Fibroblast of lung (primary cell): ENCODE data around the gene SERHL2. TPM values are rescaled to one million over a fixed set of nuclear protein-coding genes. Genes with fewer than 3 reads are reported as not detected.
"Not testable (repeated sequence)": the region's sequence is repeated elsewhere in the genome, so short reads cannot be mapped to it uniquely, and the experiment has no call there.

Experiments
- DNase-seq, 2 donors: peaks; one replicate each; pipeline versions ENCODE4 v3.0.0 to v3.0.0-alpha.2; 2010; ENCODE audit warnings: low read depth in 2 of 2
- H2AFZ ChIP-seq: 2 replicates; pipeline ENCODE4 v1.5.1; 2012; ENCODE audit warnings: low read length, control low read depth, inconsistent platforms
- H3K27ac ChIP-seq: 2 replicates; pipeline ENCODE4 v1.5.1; 2011; ENCODE audit warnings: low read length, control low read depth; ENCODE audit not compliant: insufficient read depth
- H3K27me3 ChIP-seq: 2 replicates; pipeline ENCODE4 v1.5.1; 2011; ENCODE audit warnings: mild to moderate bottlenecking, low read length; ENCODE audit not compliant: control insufficient read depth, insufficient read depth
- H3K36me3 ChIP-seq: 2 replicates; pipeline ENCODE4 v1.5.1; 2011; ENCODE audit warnings: low read length; ENCODE audit not compliant: control insufficient read depth, insufficient read depth
- H3K4me1 ChIP-seq: 2 replicates; pipeline ENCODE4 v1.5.1; 2011; ENCODE audit warnings: low read length; ENCODE audit not compliant: control insufficient read depth, insufficient read depth; ENCODE audit errors: extremely low read depth
- H3K4me2 ChIP-seq: 2 replicates; pipeline ENCODE4 v1.5.1; 2011; ENCODE audit warnings: low read length, control low read depth; ENCODE audit not compliant: insufficient read depth; ENCODE audit errors: extremely low read depth
- H3K4me3 ChIP-seq, 4 experiments: fragments of 200-600 bp in 1 of 4; sonication (generic) in 1 of 4; replicated peaks in 1 of 4; 2 replicates each; pipeline ENCODE4 v1.5.1; 2011 to 2016; ENCODE audit warnings: low read length in 4 of 4, low read depth in 3 of 4, mild to moderate bottlenecking in 3 of 4, control low read depth in 2 of 4, inconsistent platforms in 1 of 4, mixed read lengths in 1 of 4; ENCODE audit not compliant: insufficient read depth in 1 of 4; ENCODE audit errors: control extremely low read depth in 1 of 4
- H3K79me2 ChIP-seq: 2 replicates; pipeline ENCODE4 v1.5.1; 2012; ENCODE audit warnings: mild to moderate bottlenecking, low read length, inconsistent platforms; ENCODE audit not compliant: control insufficient read depth, insufficient read depth
- H3K9ac ChIP-seq: 2 replicates; pipeline ENCODE4 v1.5.1; 2011; ENCODE audit warnings: mild to moderate bottlenecking, low read length, control low read depth; ENCODE audit not compliant: insufficient read depth
- H3K9me3 ChIP-seq: 2 replicates; pipeline ENCODE4 v1.5.1; 2012; ENCODE audit warnings: low read depth, low read length; ENCODE audit not compliant: control insufficient read depth, insufficient read depth
- H4K20me1 ChIP-seq: 2 replicates; pipeline ENCODE4 v1.5.1; 2011; ENCODE audit warnings: low read length; ENCODE audit not compliant: control insufficient read depth, insufficient read depth; ENCODE audit errors: extremely low read depth
- CTCF ChIP-seq, 2 donors: IDR thresholded peaks in 1 of 2; conservative IDR thresholded peaks in 1 of 2; 1 replicate in 1 of 2; 2 replicates in 1 of 2; pipeline ENCODE4 v1.5.1; 2011 to 2012; ENCODE audit warnings: low read length in 2 of 2, control low read depth in 1 of 2, inconsistent platforms in 1 of 2, low read depth in 1 of 2, mild to moderate bottlenecking in 1 of 2
- EZH2 ChIP-seq: IDR thresholded peaks from 2 replicates; pipeline ENCODE4 v1.5.1; 2012; ENCODE audit warnings: low read length, control low read depth, mild to moderate bottlenecking; ENCODE audit errors: missing control alignments
- polyA plus RNA-seq, 2 donors: library from polyadenylated mRNA; depleted of rRNA in 1 of 2; stranded (reverse) in 1 of 2; unstranded in 1 of 2; fragments of >200 nt; gene quantifications; 2 replicates each; pipeline ENCODE4 v1.2.1, GENCODE V29; 2011 to 2012; ENCODE audit warnings: missing spikeins in 1 of 2
- total RNA-seq: library from RNA; depleted of rRNA; stranded (reverse); fragments of >200 nt; gene quantifications from 2 replicates; pipeline ENCODE4 v1.2.1, GENCODE V29; 2014

SERHL2 gene
- total and polyA plus RNA-seq, 2 donors (not counting 1 experiment from before 2014, with no cell fraction given): 4.6 to 5.5 TPM

DNA sequence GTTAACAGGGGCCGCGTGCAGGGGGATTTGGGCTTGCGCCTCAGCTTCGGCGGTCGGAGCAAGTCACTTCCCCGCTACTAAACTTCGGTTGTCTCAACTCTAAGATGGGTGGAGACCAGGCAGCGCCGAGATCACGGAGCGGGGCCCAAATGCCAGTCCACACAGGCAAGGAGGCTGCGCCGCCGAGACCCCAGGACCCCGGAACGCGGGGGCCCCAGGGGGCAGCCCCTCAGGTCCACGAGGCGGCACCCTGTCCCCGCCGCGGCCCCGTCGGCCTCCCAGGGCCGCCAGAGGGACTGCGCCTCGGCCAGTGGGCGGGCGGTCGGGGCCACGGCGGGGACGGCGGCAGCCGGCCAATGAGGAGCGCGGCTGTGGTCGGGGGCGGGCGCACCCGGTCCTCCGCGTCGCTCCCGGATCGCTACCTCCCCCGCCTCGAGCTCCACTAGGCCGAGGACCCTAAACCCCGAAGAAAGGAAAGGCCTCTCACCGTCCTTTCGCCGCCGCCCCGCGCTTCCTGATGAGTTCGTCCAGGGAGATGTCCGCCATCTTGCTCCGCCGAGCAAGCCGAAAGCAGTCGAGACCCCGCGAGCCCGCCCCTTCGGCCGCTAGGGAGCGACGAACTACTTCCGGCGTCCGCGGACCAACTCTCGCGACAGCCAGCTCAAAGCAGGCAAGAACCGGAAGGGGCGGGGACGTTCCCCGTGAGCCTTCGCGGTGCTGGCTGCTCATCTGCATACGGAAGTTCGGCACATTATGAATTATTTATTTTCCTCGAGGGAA is 60.7 kb downstream of the SERHL2 start, which contains the start of gene POLDIP3:
POLDIP3 (minus strand) TSS at position 572 of the 780 bp plus-strand sequence; CDS start at position 546, 26 bp downstream.
- H2AFZ ChIP-seq: peak within 1 kb of the TSS; percentile 61
- peak; percentile 96 to 99 for DNase-seq
- H3K36me3 ChIP-seq: peaks cover under 1% of the 10 kb centered on the region
- H3K79me2 ChIP-seq: peaks cover 42% of the 10 kb centered on the region
- H3K4me2 ChIP-seq: peak within 1 kb of the TSS; percentile 89
- TF ChIP-seq CTCF (conservative IDR thresholded peaks at IDR 0.05 in 1 of 2, IDR thresholded peaks at IDR 0.05 in 1 of 2; ENCODE audit: low read depth in 1 of 2, low read length in 2 of 2): peak in 1 of 2 donors; percentile 21
- no peak for TF ChIP-seq EZH2
- no peaks in the 10 kb centered on the region for H3K27me3 ChIP-seq
- peak within 1 kb of the TSS; percentile 96 for H3K9ac ChIP-seq
- peak within 1 kb of the TSS; percentile 66 to 84 (median 76) for H3K4me3 ChIP-seq
- H3K9me3 ChIP-seq: no peaks in the 10 kb centered on the region
- H4K20me1 ChIP-seq: no peaks in the 10 kb centered on the region
- H3K4me1 ChIP-seq: peaks cover 22% of the 10 kb centered on the region
- peak within 1 kb of the TSS; percentile 97 for H3K27ac ChIP-seq

GRCh38 chr22:42615092-42615859 is 61.5 kb downstream of the SERHL2 start:
- no peaks in the 10 kb centered on the region for H3K9me3 ChIP-seq

GRCh38 chr22:42615860-42616175 is 62.1 kb downstream of the SERHL2 start:
- Histone ChIP-seq H3K36me3 (peaks cover 11% of the 10 kb centered on the region), H3K4me1 (peaks cover 17% of the 10 kb centered on the region), H3K4me3 (peak overlapping the region in 2 of 4 experiments; percentile 44 to 66), H3K27ac (peak overlapping the region; percentile 97), H3K79me2 (peaks cover 33% of the 10 kb centered on the region)
- not testable (repeated sequence) for H2AFZ ChIP-seq, H3K4me2 ChIP-seq, H3K9me3 ChIP-seq, H3K9ac ChIP-seq, H4K20me1 ChIP-seq, DNase-seq, H3K27me3 ChIP-seq

More at GRCh38 chr22:42615092-42615859, 61.5 kb downstream of the SERHL2 start:
- Histone ChIP-seq H4K20me1 (no peaks in the 10 kb centered on the region), H3K4me1 (peaks cover 20% of the 10 kb centered on the region), H3K27ac (peak overlapping the region; percentile 97), H3K79me2 (peaks cover 38% of the 10 kb centered on the region), H3K4me3 (peak overlapping the region in 3 of 4 experiments; percentile 46 to 82 (median 66)), H3K4me2 (peak overlapping the region; percentile 46), H3K9ac (peak overlapping the region; percentile 96), H3K27me3 (no peaks in the 10 kb centered on the region), H3K36me3 (peaks cover 8% of the 10 kb centered on the region), H2AFZ (no peak overlapping the region)
- peak; percentile 99 to 100 for DNase-seq
- TF ChIP-seq EZH2: no peak
- TF ChIP-seq CTCF (conservative IDR thresholded peaks at IDR 0.05 in 1 of 2, IDR thresholded peaks at IDR 0.05 in 1 of 2; ENCODE audit: low read depth in 1 of 2, low read length in 2 of 2): no peak
